Liver (tissue), 3 donors: ENCODE measurements around the gene RANBP1.

Experiments used
- EGR1 ChIP-seq, 2 donors: IDR thresholded peaks; 2 replicates each; pipeline ENCODE4 v1.6.1; 2016 to 2018; ENCODE audit warnings: antibody characterized with exemption in 2 of 2, low read depth in 2 of 2
- FOXA2 ChIP-seq: IDR thresholded peaks from 2 replicates; pipeline ENCODE4 v1.6.1; 2016; ENCODE audit warnings: antibody characterized with exemption
- GABPA ChIP-seq, 2 donors: IDR thresholded peaks in 1 of 2; conservative IDR thresholded peaks in 1 of 2; 2 replicates each; pipeline ENCODE4 v1.6.1; 2016; ENCODE audit warnings: antibody characterized with exemption in 2 of 2, mild to moderate bottlenecking in 1 of 2, moderate library complexity in 1 of 2
- JUND ChIP-seq, 2 donors: IDR thresholded peaks; 2 replicates each; pipeline ENCODE4 v1.6.1; 2016; ENCODE audit warnings: antibody characterized with exemption in 2 of 2
- RAD21 ChIP-seq, 2 donors: IDR thresholded peaks; 2 replicates each; pipeline ENCODE4 v1.6.1; 2016; ENCODE audit warnings: antibody characterized with exemption in 2 of 2, mild to moderate bottlenecking in 2 of 2
- RXRA ChIP-seq, 2 donors: IDR thresholded peaks; 2 replicates each; pipeline ENCODE4 v1.6.1; 2017 to 2018; ENCODE audit warnings: antibody characterized with exemption in 2 of 2, mild to moderate bottlenecking in 1 of 2
- SP1 ChIP-seq: IDR thresholded peaks from 2 replicates; pipeline ENCODE4 v1.6.1; 2018; ENCODE audit warnings: antibody characterized with exemption, mild to moderate bottlenecking
- TAF1 ChIP-seq: conservative IDR thresholded peaks from 2 replicates; pipeline ENCODE4 v1.6.1; 2016; ENCODE audit warnings: antibody characterized with exemption, mild to moderate bottlenecking
- YY1 ChIP-seq: IDR thresholded peaks from 2 replicates; pipeline ENCODE4 v1.6.1; 2016; ENCODE audit warnings: antibody characterized with exemption, mild to moderate bottlenecking
- TF ChIP-seq, protein P1 (sequence below): fragments of 150-350 bp; IDR thresholded peaks from 2 replicates; pipeline ENCODE4 v1.5.1; 2017; ENCODE audit warnings: improper control_type of control experiment, low read depth, low read length; ENCODE audit not compliant: missing input control
- TF ChIP-seq, protein P2 (sequence below): IDR thresholded peaks from 2 replicates; pipeline ENCODE4 v1.6.1; 2016; ENCODE audit warnings: antibody characterized with exemption, mild to moderate bottlenecking
- TF ChIP-seq, protein P3 (sequence below): IDR thresholded peaks from 2 replicates; pipeline ENCODE4 v1.6.1; 2016; ENCODE audit warnings: antibody characterized with exemption
- TF ChIP-seq, protein P4 (sequence below): IDR thresholded peaks from 2 replicates; pipeline ENCODE4 v1.6.1; 2016; ENCODE audit warnings: antibody characterized with exemption
- donor health status: healthy.
- donor health status: healthy.

DNA sequence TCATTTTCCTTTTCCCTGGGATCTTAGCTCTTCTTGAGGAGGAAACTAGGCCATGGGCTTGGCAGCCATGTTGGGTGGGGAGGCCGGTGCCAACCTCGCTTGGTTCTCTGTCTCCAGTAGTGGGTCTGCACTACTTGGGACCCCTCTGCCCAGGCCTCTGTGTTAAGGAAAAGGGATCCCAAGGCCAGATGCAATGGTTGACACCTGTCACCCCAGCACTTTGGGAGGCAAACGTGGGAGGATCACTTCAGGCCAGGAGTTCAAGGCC, 13.8 kb downstream of the RANBP1 start:
- TF ChIP-seq YY1 (no peak), GABPA (IDR thresholded peaks at IDR 0.05 in 1 of 2, conservative IDR thresholded peaks at IDR 0.05 in 1 of 2) (no peak), TAF1 (no peak), EGR1 (IDR thresholded peaks at IDR 0.05; ENCODE audit: low read depth in 2 of 2) (no peak), RAD21 (IDR thresholded peaks at IDR 0.05) (no peak), JUND (IDR thresholded peaks at IDR 0.05) (no peak), FOXA2 (no peak), RXRA (IDR thresholded peaks at IDR 0.05) (no peak), SP1 (no peak)
- TF ChIP-seq, protein P1, sequence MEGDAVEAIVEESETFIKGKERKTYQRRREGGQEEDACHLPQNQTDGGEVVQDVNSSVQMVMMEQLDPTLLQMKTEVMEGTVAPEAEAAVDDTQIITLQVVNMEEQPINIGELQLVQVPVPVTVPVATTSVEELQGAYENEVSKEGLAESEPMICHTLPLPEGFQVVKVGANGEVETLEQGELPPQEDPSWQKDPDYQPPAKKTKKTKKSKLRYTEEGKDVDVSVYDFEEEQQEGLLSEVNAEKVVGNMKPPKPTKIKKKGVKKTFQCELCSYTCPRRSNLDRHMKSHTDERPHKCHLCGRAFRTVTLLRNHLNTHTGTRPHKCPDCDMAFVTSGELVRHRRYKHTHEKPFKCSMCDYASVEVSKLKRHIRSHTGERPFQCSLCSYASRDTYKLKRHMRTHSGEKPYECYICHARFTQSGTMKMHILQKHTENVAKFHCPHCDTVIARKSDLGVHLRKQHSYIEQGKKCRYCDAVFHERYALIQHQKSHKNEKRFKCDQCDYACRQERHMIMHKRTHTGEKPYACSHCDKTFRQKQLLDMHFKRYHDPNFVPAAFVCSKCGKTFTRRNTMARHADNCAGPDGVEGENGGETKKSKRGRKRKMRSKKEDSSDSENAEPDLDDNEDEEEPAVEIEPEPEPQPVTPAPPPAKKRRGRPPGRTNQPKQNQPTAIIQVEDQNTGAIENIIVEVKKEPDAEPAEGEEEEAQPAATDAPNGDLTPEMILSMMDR = no peak
- TF ChIP-seq, protein P2, sequence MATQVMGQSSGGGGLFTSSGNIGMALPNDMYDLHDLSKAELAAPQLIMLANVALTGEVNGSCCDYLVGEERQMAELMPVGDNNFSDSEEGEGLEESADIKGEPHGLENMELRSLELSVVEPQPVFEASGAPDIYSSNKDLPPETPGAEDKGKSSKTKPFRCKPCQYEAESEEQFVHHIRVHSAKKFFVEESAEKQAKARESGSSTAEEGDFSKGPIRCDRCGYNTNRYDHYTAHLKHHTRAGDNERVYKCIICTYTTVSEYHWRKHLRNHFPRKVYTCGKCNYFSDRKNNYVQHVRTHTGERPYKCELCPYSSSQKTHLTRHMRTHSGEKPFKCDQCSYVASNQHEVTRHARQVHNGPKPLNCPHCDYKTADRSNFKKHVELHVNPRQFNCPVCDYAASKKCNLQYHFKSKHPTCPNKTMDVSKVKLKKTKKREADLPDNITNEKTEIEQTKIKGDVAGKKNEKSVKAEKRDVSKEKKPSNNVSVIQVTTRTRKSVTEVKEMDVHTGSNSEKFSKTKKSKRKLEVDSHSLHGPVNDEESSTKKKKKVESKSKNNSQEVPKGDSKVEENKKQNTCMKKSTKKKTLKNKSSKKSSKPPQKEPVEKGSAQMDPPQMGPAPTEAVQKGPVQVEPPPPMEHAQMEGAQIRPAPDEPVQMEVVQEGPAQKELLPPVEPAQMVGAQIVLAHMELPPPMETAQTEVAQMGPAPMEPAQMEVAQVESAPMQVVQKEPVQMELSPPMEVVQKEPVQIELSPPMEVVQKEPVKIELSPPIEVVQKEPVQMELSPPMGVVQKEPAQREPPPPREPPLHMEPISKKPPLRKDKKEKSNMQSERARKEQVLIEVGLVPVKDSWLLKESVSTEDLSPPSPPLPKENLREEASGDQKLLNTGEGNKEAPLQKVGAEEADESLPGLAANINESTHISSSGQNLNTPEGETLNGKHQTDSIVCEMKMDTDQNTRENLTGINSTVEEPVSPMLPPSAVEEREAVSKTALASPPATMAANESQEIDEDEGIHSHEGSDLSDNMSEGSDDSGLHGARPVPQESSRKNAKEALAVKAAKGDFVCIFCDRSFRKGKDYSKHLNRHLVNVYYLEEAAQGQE = no peak
- TF ChIP-seq, protein P3, sequence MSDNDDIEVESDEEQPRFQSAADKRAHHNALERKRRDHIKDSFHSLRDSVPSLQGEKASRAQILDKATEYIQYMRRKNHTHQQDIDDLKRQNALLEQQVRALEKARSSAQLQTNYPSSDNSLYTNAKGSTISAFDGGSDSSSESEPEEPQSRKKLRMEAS = no peak
- TF ChIP-seq, protein P4, sequence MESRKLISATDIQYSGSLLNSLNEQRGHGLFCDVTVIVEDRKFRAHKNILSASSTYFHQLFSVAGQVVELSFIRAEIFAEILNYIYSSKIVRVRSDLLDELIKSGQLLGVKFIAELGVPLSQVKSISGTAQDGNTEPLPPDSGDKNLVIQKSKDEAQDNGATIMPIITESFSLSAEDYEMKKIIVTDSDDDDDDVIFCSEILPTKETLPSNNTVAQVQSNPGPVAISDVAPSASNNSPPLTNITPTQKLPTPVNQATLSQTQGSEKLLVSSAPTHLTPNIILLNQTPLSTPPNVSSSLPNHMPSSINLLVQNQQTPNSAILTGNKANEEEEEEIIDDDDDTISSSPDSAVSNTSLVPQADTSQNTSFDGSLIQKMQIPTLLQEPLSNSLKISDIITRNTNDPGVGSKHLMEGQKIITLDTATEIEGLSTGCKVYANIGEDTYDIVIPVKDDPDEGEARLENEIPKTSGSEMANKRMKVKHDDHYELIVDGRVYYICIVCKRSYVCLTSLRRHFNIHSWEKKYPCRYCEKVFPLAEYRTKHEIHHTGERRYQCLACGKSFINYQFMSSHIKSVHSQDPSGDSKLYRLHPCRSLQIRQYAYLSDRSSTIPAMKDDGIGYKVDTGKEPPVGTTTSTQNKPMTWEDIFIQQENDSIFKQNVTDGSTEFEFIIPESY = no peak
